Thyroid gland (tissue), 4 donors: ENCODE measurements around the gene ZBTB7C. TPM values are rescaled to one million over a fixed set of nuclear protein-coding genes. Genes with fewer than 3 reads are reported as not detected.

ENCODE experiments used
- DNase-seq, 2 donors: peaks; one replicate each; pipeline ENCODE4 v3.0.0-alpha.2; 2019
- H3K27ac ChIP-seq, 3 donors: fragments of 200-600 bp; sonication (generic); 1 replicate in 2 of 3; 2 replicates in 1 of 3; pipeline ENCODE4 v1.5.1; 2016 to 2019; ENCODE audit warnings: mild to moderate bottlenecking in 1 of 3, moderate library complexity in 1 of 3
- H3K27me3 ChIP-seq: fragments of 200-600 bp; sonication (generic); one replicate; pipeline ENCODE4 v1.5.1; 2019
- H3K36me3 ChIP-seq, 2 donors: fragments of 200-600 bp; sonication (generic); one replicate each; pipeline ENCODE4 v1.5.1; 2016 to 2019
- H3K4me1 ChIP-seq, 2 donors: fragments of 200-600 bp; sonication (generic); one replicate each; pipeline ENCODE4 v1.5.1; 2017 to 2019
- H3K4me3 ChIP-seq, 3 donors: fragments of 200-600 bp; sonication (generic); replicated peaks in 1 of 3; 1 replicate in 2 of 3; 2 replicates in 1 of 3; pipeline ENCODE4 v1.5.1; 2016; ENCODE audit warnings: mild to moderate bottlenecking in 1 of 3
- H3K9me3 ChIP-seq: fragments of 200-600 bp; sonication (generic); one replicate; pipeline ENCODE4 v1.5.1; 2017
- CTCF ChIP-seq, 6 experiments: fragments of 200-600 bp in 3 of 6; fragments of 450-650 bp in 3 of 6; sonication (generic) in 3 of 6; IDR thresholded peaks; one replicate each; pipeline ENCODE4 v1.5.1; 2016 to 2019; ENCODE audit warnings: antibody characterized with exemption in 6 of 6, mild to moderate bottlenecking in 2 of 6, inconsistent platforms in 1 of 6, moderate library complexity in 1 of 6
- POLR2A ChIP-seq, 2 donors: fragments of 450-650 bp; IDR thresholded peaks; one replicate each; pipeline ENCODE4 v1.6.1; 2017; ENCODE audit warnings: antibody characterized with exemption in 2 of 2, mild to moderate bottlenecking in 2 of 2, moderate library complexity in 1 of 2
- WGBS, 2 donors: methylation state at CpG; one replicate each; pipeline ENCODE4 v1.1.5; 2017; 5-methylcytosine and 5-hydroxymethylcytosine counted together
- intact Hi-C: fragments of 100-400 bp; cut with DNase I; formaldehyde crosslinking; loops from one replicate; pipeline ENCODE4 v1.15.1; 2023
- total RNA-seq, 4 donors: library from RNA; depleted of rRNA; stranded (reverse); fragments of >200 nt; gene quantifications; one replicate each; pipeline ENCODE4 v1.2.3, GENCODE V29; 2016

The ZBTB7C gene
- total RNA-seq, 4 donors from 2014 or later, result 41.7 to 66.7 (median 49.5) TPM

- H3K4me1 ChIP-seq, result peaks cover 30 to 48% of the 10 kb centered on the region in 2 donors
- H3K27me3 ChIP-seq, result no peaks in the 10 kb centered on the region
- H3K27ac ChIP-seq, result no peak overlapping the region
- TF ChIP-seq POLR2A (IDR thresholded peaks at IDR 0.05) (no peak), CTCF (IDR thresholded peaks at IDR 0.05) (no peak)
- no peaks in the 10 kb centered on the region for H3K36me3 ChIP-seq
- intact Hi-C loops, result no loop called here
- 80 to 83% methylated on average over 6 of the region's 6 CpGs for WGBS, 2 donors
- DNase-seq, result no peak
- no peak overlapping the region for H3K4me3 ChIP-seq
- no peaks in the 10 kb centered on the region for H3K9me3 ChIP-seq
Observed at GRCh38 chr18:48104705-48105104, 304.5 kb downstream of the ZBTB7C start.

DNA sequence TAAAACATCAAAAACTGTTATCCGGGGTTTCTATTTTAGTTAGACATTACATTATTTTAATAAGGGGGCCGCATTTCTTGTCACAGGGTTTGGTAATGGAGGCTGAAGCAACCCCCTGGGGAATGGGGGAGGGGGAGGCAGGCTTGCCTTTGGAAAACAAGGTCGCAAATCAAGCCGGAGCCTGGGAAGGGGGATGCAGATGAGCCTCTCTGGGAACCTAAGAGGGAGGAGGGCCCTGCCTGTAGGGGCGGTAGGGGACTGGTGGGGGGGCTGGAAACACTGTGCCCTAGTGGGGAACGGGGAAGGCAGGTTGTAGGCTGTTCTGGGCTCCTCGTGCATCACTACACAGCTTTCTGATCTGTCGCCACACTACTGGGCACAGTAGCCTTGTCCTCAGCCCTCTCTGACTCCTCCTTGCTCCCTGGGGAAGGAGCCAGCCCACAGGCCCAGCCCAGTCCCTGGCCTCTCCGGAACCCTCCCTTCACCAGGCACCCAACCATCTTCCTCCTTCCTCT lies 308.5 kb downstream of the ZBTB7C start:
- H3K27me3 ChIP-seq, result no peaks in the 10 kb centered on the region
- 59 to 68% methylated on average over 8 to 9 of the region's 9 CpGs for WGBS, 2 donors
- TF ChIP-seq POLR2A (IDR thresholded peaks at IDR 0.05), result no peak
- no peak for TF ChIP-seq CTCF (IDR thresholded peaks at IDR 0.05)
- peak in 1 of 2 donors; percentile 23 for DNase-seq
- no peak overlapping the region for H3K4me3 ChIP-seq
- no peak overlapping the region for H3K27ac ChIP-seq
- peaks cover 20 to 31% of the 10 kb centered on the region in 2 donors for H3K4me1 ChIP-seq
- no peaks in the 10 kb centered on the region for H3K9me3 ChIP-seq
- H3K36me3 ChIP-seq, result no peaks in the 10 kb centered on the region
- intact Hi-C loops, result no loop called here

DNA sequence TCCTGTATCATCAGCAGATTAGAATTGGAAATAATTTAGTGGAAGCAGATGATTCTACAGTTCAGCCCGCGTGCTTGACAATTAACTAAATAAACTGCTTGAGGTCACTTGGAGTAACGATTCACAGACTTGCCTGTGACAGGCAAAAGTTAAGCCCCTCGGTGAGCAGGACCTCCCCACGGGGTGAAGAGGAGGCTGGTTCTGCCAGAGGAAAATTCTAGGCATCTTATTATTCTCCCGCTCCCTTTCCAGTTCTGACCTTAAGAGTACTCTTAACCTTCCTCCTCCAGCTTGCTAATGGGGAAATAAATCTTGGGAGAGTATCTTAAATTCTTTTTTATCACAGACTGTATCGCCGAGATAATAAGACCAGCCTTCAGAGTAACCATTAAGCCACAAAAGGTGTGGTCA lies 309.0 kb downstream of the ZBTB7C start:
- no peaks in the 10 kb centered on the region for H3K27me3 ChIP-seq
- intact Hi-C loops, result no loop called here
- no peak overlapping the region for H3K27ac ChIP-seq
- TF ChIP-seq POLR2A (IDR thresholded peaks at IDR 0.05), result no peak
- no peak for TF ChIP-seq CTCF (IDR thresholded peaks at IDR 0.05)
- peaks cover 20 to 31% of the 10 kb centered on the region in 2 donors for H3K4me1 ChIP-seq
- no peaks in the 10 kb centered on the region for H3K36me3 ChIP-seq
- no peak overlapping the region for H3K4me3 ChIP-seq
- WGBS, 2 donors, result 30 to 32% methylated on average over 8 of the region's 8 CpGs
- no peaks in the 10 kb centered on the region for H3K9me3 ChIP-seq
- DNase-seq, result no peak

DNA sequence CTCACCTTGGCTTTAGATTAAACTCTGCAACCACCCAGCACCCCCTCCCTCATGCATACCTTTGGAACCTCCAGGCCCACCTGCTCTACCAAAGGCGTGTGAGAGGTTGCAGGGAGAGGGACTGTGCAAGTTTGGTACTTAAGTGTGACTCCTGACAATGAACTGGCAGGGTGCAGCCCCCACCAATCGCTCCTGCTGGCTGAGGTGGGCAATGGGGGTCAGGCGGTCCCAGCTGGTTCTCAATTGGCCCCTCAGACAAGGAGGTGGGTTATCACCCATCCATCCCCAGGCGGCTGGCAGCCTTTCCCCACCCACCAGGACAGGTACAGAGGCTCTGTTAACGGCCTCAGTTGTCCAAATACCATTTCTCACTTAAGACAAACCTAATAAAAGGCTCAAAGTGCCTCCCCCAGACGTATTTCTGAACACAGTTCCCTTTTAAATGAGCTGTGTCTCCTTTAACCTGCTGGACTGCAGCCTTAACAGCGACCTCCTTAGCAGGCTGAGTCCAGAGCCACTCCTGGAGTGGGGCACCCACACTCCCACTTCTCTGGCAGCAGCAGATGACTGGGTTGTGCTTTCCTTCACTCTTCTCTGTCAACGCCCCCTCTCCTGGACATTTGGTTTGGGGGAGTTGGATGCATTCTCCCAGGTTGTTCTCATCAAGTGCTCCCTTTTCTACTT lies 309.6 kb downstream of the ZBTB7C start:
- H3K27ac ChIP-seq, result no peak overlapping the region
- no peak for TF ChIP-seq POLR2A (IDR thresholded peaks at IDR 0.05)
- TF ChIP-seq CTCF (IDR thresholded peaks at IDR 0.05), result no peak
- DNase-seq, result peak; percentile 39 to 51
- H3K4me1 ChIP-seq, result peaks cover 20 to 28% of the 10 kb centered on the region in 2 donors
- H3K27me3 ChIP-seq, result no peaks in the 10 kb centered on the region
- WGBS, 2 donors, result 55 to 63% methylated on average over 5 to 8 of the region's 8 CpGs
- no peaks in the 10 kb centered on the region for H3K9me3 ChIP-seq
- intact Hi-C loops, result no loop called here
- H3K36me3 ChIP-seq, result no peaks in the 10 kb centered on the region
- no peak overlapping the region for H3K4me3 ChIP-seq

DNA sequence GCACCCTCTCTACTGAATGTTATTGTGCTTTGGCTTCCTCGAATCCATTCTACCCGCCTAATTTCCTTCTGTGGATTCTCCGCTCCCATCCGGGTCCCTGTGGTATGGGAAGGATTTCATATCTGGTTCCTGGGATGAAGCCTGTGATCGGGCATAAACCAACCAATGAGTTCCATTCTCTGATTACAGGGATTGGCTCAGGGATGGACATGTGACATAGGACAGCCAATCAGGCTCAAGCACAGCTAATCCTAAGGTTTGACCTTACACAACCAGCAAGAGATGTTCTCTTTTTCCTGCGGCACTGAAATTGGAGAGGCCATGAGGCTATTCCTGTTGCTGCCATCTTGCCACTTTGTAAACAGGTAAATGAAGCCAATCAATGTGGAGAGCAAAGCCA lies 310.6 kb downstream of the ZBTB7C start:
- Histone ChIP-seq H3K4me1 (peaks cover 20 to 28% of the 10 kb centered on the region in 2 donors), H3K36me3 (no peaks in the 10 kb centered on the region), H3K27ac (no peak overlapping the region), H3K27me3 (no peaks in the 10 kb centered on the region), H3K4me3 (no peak overlapping the region), H3K9me3 (no peaks in the 10 kb centered on the region)
- intact Hi-C loops, result no loop called here
- no peak for DNase-seq
- TF ChIP-seq CTCF (IDR thresholded peaks at IDR 0.05) (no peak), POLR2A (IDR thresholded peaks at IDR 0.05) (no peak)
- 93 to 98% methylated on average over 6 of the region's 6 CpGs for WGBS, 2 donors
